ENCODE measurements around the gene SNX21.
"Not testable (repeated sequence)": the region's sequence is repeated elsewhere in the genome, so short reads cannot be mapped to it uniquely, and the experiment has no call there.

Gene SNX21, protein sequence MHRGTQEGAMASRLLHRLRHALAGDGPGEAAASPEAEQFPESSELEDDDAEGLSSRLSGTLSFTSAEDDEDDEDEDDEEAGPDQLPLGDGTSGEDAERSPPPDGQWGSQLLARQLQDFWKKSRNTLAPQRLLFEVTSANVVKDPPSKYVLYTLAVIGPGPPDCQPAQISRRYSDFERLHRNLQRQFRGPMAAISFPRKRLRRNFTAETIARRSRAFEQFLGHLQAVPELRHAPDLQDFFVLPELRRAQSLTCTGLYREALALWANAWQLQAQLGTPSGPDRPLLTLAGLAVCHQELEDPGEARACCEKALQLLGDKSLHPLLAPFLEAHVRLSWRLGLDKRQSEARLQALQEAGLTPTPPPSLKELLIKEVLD

DNA sequence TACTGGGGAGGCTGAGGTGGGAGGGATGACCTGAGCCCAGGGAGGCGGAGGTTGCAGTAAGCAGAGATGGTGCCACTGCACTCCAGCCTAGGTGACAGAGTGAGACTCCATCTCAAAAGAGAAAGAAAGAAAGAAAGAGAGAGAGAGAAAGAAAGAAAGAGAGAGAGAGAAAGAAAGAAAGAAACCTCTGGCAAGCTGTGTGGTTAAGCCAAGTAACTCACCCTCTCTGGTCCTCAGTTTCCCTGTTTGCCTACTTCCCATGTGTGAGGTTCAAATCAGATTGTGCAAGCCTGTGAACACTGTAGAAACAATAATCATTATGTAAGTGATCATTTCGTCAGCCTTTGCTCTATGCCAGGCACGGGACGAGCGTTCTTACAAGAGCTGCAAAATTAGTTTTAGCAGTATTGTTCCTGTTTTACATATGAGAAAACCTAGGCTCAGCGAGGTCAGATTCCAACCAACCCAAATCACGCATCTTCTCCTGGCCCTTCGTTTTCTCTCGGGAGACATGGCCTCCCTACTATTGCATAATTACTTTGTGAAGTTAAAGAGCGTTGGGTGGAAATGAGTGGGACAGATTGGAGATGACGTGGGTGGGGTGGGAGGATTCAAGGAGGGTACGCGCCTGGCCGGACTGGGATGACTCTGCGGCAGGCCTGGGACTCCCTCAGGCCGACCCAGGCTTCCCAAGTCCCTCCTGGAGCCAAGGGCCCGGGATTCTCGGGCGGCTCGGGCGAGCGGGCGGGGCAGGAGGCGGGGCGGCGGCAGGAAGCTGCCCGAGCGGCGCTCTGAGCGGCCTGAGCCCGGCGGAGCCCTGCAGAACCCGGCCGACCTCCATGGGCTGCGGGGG is at the start of gene SNX21:
Gene SNX21 (plus strand): TSS at position 770 of the 853 bp plus-strand sequence. CDS start 121 bp downstream, outside the sequence.
- DNase-seq (ENCODE audit: low read depth) = no peak

DNA sequence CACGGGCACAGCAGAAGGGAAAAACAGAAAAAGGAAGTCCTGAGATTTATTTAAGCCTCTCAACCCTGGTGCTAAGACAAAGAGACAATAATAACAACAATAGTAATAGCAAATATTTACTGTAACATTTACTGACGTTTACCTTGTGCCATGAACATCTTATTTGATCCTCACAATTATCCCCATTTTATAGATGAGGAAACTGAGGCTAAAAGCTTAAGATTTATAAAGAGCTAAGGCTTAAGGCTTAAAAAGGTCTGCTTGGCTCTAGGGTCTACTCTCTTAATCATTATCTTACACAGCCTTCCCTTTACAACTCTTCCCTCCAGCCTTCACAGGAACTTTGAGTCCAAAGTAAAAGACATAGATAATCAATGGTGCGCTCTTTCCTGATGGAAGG is 45.2 kb upstream of the SNX21 start:
- DNase-seq (ENCODE audit: low read depth) = no peak

DNA sequence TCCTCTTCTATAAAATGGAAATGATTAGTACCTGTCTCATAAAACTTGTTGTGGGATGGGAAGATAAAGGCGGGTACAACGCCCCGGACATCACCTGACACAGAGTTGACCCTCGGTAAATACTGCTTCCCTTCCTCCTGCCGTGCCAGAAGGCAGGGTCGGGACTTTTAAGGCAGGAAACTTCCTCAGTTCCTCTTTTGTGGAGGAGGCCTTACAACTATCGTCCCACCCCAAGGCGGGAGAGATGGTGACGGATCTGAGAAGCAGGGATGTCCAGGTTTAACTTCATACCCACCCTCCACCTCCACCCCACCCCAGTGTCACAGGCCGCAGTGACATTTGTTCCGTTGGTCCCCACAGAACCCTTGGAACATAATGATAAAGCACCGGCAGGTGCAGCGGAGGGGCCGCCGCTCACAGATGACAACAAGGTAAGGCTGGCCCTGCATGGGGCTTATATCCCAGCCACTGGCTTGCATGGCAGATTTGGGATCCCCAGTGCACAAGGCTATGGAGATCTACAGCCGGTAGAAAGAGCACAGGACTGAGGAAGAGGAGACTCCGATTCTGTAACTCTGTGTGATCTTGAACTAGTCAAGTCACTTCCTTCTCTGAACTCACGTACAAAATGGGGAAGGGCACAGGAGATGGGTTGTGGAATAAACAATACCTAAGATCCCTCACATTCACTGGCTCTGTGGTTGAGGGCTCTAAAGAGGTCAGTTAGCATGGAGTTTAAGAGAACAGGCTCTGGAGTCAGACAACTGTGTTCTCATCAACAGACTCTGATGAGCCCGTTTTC is 41.1 kb upstream of the SNX21 start:
- DNase-seq (ENCODE audit: low read depth) = no peak

DNA sequence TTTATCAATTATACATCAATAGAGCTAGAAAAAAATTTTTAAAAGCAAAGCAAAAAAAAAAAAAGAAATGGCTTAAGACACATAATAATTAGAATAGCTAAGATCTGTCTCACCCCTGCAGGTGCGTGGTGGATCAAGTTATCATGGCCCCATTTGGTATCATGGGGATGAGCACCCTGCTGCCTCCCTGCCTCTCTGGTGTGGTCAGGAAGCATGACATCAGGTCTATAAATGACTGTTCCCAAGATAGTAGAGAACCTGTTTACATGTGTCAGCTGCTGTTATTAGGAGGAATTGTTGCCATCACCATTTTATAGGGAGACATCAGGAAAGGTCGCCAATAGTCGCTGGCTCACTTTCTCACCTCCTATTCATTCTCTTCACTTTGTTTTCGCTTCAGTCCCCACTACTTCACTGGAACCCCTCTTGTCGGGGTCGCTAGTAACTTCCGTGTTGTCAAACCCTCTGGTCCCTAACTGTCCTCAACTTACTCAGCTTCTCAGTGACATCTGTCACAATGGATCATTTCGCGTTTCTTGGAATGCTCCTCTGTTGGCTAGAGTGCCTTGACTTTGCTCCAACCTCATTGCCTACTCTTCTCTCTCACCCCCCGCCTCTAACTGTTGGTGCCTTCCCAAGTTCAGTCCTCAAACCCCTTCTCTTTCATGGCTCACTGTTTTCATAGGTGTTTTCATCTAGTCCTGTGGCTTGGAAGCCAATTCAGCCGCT is 37.1 kb upstream of the SNX21 start:
- DNase-seq (ENCODE audit: low read depth) = no peak

DNA sequence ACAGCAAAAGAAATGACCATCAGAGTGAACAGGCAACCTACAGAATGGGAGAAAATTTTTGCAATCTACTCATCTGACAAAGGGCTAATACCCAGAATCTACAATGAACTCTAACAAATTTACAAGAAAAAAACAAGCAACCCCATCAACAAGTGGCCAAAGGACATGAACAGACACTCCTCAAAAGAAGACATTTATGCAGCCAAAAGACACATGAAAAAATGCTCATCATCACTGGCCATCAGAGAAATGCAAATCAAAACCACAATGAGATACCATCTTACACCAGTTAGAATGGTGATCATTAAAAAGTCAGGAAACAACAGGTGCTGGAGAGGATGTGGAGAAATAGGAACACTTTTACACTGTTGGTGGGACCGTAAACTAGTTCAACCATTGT is 36.1 kb upstream of the SNX21 start:
- not testable (repeated sequence) for DNase-seq (ENCODE audit: low read depth)

DNA sequence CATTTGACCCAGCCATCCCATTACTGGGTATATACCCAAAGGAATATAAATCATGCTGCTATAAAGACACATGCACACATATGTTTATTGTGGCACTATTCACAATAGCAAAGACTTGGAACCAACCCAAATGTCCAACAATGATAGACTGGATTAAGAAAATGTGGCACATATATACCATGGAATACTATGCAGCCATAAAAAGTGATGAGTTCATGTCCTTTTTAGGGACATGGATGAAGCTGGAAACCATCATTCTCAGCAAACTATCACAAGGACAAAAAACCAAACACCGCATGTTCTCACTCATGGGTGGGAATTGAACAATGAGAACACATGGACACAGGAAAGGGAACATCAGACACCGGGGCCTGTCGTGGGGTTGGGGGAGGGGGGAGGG is 35.6 kb upstream of the SNX21 start:
- DNase-seq (ENCODE audit: low read depth) = not testable (repeated sequence)

DNA sequence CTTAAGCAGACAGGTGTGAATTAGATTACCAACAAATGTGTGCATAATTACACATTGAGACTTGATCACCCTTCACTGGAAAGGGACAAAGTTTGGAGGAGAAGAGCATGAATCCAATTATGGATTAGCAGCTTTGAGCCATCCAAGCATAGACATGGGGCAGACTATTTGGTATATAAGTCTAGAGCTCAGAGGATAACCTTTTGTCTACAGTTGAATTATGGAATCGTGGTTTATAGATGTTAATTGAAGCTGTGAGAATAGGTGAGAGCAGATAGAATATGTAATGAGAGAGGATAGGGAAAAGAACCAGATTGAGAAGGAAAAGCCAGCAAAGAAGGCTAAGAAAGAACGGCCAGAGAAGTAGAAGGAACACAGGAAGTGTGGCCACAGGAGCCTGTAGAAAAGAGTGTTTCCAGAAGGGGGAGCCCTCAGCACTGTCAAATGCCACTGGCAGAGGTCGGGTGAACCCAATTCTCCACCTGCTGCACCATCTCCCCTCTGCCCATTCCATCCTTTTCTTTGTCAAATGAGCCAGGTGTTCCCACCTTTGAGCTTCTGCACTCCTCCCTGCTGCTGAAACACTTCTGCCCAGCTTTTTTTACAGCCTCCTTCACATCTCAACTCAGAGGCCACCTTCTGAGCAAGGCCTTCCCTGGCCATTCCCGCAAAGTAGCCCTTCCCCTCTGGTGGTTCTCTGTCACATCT is 34.5 kb upstream of the SNX21 start:
- peak; percentile 41 for DNase-seq (ENCODE audit: low read depth)

DNA sequence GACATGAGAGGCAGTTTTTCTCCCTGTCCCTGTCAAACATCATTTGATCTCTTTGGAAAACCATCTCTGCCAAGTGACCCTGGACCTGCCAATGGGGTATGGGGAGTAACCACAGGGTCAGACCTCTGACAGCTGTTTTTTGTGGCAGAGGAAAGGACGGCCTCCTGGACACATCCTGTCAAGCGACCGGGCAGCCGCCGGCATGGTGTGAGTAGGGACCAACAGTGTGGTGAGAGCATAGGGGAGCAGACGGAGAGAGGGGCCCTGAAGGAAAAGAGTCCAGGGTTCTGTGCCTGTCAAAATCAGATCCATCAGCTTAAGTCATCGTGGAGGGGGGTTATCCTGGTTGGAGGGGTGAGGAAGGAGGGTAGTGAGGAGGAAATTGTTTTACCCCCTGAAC is 31.7 kb upstream of the SNX21 start:
- DNase-seq (ENCODE audit: low read depth) = no peak

DNA sequence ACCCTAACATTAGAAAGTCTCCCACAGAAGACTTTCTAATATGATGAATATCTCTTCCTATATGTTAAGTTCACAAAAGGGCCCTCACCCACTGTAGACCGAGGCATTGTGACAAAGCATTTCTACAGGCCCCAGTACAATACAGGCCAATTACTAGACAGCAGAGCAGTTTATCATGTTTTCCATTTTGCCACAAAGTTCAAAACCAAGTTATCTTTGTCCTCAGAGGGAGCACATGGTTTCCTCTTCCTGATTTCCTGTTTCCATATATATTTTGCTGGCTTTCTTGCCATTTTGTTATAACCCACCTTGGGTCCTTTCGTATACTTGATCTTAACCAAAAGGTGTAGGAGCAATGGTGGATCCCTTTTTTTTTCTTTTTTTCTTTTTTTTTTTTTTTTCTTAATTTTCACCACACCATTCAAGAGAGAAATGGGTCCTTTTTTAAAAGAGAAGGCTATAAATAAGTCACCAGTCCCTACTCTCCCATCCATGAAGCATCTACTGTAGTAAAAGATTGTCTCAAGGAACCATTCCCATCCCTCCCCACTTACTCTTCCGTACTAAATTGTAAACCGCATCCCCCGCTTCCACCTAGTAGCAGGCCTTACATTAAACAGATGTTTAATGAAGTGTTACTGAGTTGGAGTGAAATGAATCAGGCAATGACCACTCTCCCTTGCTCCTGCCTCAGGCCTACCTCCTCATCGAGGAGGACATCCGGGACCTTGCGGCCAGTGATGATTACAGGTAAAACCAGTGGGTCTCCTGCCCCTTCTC is 23.2 kb upstream of the SNX21 start:
- no peak for DNase-seq (ENCODE audit: low read depth)

DNA sequence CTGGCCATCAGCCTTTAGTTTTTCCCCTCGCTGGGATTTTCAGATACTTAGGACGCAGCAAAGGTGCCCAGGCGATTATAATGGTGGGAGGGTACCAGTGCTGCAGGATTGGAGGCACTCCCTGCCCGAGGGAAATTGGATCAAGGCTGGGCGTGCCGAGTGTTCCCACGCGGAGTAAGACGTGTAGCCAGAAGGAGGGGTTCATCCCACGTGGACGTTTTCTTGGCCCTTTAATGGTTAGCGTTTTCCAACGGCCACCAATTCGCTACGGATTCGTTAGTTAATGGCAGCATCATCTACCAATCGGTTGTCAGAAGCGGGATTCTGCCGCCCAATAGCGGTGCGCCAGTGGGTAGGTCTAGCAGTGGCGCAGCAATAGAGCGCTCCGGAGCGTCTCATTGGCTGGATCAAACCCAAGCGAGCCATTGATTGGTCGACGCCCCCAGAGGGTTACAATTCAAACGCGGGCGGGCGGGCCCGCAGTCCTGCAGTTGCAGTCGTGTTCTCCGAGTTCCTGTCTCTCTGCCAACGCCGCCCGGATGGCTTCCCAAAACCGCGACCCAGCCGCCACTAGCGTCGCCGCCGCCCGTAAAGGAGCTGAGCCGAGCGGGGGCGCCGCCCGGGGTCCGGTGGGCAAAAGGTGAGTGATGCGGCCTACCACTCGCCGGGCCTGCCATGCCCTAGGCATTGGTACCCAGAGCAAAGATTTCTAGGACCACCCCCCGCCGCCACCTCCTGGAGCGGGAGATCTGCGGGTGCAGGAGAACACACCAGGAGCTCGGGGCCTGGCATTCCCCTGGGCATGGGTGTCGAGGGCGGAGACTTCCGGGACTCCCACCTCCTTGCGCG is 21.2 kb upstream of the SNX21 start, which contains the start of gene UBE2C:
Gene UBE2C (plus strand): TSS at position 488 of the 849 bp plus-strand sequence. CDS start 52 bp downstream, at position 540.
- DNase-seq (ENCODE audit: low read depth) = peak; percentile 88

DNA sequence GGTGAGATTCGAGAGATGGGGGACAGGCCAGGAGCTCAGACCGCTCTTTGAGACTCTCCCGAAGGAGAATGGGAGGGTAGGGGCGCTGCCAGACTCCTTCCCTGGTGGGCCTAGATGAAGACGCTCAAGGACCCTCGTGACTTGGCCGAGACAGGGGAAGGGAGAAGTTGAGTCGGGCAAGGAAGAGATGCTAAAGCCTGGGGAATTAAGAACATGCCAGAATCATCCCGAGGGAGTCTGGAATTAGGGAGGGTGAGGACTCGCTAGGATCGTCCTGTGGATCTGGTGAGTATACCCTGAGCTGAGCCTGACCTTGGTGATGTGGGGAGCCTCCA is 20.6 kb upstream of the SNX21 start:
- no peak for DNase-seq (ENCODE audit: low read depth)

DNA sequence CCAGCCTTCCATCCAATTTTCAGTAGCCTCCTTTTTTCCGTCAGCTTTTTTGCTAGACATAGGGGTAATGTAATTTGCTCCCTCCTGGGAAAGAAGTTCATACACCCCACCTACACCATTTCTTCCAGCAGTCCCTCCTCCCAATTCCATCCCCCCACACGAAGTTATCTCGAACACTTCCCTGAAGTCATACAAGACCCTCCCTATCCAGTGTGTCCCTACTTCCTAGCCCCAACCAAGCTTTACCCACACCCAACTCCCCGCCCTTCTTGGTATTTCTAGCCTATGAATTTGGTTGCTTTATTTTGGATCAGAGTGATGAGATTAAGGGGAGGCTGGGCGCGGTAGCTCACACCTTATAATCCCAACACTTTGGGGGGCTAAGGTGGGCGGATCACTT is 20.1 kb upstream of the SNX21 start:
- DNase-seq (ENCODE audit: low read depth) = no peak

DNA sequence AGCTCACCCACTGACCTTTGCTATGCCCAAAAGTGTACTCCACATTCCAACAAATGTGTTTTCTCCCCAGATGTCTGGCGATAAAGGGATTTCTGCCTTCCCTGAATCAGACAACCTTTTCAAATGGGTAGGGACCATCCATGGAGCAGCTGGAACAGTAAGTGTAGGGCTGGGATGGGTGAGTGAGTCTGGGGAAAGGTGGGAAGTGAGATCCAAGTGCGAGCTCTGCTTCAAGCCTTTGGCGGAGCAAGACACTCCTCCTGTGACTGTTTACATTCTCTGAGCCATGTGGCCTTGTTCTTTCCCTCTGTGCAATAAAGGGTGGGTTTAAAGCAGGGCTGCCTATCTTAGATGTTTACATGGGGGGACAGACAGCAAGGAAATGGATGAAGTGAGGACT is 19.3 kb upstream of the SNX21 start:
- no peak for DNase-seq (ENCODE audit: low read depth)

DNA sequence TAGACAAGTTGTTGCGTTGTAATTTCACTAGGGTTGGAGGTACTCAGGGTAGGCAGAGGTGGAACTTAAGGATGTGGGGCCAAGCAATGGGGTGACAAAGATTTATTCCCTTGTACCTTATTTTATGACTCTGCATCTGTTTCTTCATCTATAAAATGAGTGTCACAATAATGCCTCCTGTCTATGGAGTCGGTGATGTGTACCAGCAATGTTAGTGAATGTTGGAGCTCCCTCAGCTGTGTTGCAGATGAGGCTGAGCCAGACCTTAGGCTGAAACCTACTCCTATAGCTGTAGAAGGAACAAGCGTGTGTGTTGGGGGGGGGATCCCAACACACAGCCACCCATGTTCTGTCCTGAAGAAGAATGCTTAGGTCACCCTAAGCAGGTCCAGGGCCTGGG is 16.6 kb upstream of the SNX21 start:
- DNase-seq (ENCODE audit: low read depth) = no peak

DNA sequence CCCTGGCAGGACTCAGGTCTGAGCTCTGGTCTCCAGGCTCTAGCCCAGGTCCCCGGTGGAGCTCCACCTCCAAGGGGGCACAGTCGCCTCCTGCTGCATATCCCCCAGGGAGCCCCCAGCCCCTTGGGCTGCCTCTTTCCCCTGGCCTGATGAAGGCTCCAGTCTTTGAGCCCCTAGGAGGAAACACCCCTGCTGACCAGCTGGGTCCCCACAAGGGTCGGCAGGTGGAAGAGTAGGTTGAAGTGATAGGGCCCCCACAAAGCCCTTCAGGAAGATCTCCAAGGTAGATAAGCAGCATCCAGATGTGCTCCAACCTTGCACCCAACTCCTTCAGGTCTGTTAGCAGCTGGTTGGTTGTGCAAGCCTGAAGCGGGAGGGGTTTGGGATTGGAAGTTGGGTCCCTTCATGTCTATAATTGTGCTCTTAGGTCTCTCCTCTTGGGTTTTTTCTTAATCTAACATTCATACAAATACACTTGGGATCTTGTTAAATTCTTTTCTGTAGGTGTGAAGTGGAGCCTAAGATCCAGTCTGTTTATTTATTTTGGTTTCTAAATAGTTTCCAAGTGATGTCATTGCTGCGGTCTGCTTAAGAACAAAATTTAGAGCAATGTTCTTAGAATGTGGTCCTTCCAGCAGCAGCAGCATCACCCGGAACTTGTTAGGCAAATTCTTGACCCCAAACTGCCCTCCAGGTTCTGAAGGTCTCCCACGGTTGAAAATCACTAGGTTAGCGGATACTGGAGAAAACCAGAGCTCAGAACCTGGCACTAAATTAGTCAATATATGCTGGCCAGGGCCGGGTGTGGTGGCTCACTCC is 16.0 kb upstream of the SNX21 start:
- no peak for DNase-seq (ENCODE audit: low read depth)

DNA sequence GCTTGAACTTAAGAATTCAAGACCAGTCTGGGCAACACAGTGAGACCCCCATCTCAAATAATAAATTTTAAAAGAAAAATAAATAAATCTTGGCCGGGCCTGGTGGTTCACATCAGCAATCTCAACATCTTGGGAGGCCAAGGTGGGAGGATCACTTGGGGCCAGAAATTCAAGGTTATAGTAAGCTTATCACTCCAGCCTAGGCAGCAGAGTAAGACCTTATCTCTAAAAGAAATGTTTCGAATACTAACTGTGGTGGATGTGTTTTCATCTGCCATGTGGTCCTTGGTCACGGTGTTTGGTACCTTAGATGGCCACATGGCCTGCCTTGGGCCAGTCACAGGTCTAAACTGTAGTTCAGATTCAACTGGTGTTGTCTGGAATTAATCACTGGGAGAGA is 15.4 kb upstream of the SNX21 start:
- DNase-seq (ENCODE audit: low read depth) = no peak

DNA sequence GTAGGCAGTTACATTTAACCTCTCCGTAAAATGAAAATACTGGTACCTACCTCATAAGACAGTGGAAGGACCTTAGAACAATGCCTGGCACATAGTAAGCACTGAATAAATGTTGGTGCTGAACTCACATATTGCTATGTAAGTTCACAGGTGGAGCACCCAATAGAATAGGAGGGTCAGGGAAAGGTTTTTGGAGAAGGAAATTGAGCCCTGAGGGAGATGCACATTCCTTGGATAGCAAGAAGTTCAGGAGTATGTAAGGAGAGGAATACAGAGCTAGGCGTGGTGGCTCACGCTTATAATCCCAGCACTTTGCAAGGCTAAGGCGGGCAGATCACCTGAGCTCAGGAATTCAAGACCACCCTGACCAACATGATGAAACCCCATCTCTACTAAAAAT is 14.1 kb upstream of the SNX21 start:
- no peak for DNase-seq (ENCODE audit: low read depth)

DNA sequence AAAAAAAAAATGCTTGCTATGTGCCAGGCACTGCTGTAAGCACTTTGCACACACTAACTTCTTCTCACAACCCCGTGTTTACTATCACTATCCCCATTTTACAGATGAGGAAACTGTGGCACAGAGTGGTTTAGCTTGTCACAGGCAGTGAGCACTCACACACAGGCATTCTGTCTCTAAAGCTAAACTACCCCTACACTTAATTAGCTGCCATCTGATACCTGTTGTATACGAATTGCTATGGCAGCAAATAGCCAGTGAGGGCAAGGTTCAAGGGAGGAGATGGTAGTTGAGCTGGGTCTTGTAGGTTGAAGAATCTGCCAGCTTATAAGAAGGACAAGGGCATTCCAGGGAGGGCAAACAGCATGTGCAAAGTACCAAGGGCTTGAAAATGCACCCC is 11.7 kb upstream of the SNX21 start:
- no peak for DNase-seq (ENCODE audit: low read depth)

DNA sequence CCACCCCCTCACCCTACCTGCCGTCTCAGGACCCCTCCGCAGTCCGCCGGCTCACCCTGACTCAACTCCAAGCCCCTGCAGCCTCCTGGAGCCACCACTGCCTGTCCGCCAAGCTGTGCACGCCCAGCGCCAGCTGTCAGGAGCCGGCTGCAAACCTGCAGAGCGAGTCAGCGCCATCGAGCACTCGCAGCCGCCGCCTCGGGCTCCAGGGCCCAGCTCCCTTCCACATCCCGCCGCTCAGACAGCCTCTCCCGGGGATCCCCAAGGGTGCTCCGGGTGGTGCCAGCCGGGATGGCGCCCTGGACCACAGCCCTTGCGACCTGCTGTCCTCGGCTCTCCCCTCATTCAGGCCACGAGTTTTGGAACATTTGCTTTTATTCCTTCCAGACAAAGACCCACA is 10.7 kb upstream of the SNX21 start:
- DNase-seq (ENCODE audit: low read depth) = no peak

Measured in activated gamma-delta T cell treated with anti-CD3 and anti-CD28 coated beads, Interleukin-2, amount 50 U/mL, for 16 hours (primary cell).